Neural cell (in vitro differentiated cells): ENCODE measurements around the gene FNDC10.

Source experiments
- CTCF ChIP-seq: fragments of 450-650 bp; IDR thresholded peaks from 2 replicates; pipeline ENCODE4 v1.5.1; 2014; ENCODE audit warnings: antibody characterized with exemption, mild to moderate bottlenecking, moderate library complexity; ENCODE audit not compliant: poor library complexity, severe bottlenecking
- EP300 ChIP-seq: fragments of 450-650 bp; conservative IDR thresholded peaks from 2 replicates; pipeline ENCODE4 v1.6.1; 2014; ENCODE audit warnings: antibody characterized with exemption, mild to moderate bottlenecking, moderate library complexity; ENCODE audit not compliant: poor library complexity, severe bottlenecking
- TAF1 ChIP-seq: IDR thresholded peaks from 2 replicates; pipeline ENCODE4 v1.6.1; 2012; ENCODE audit warnings: low read depth

- TF ChIP-seq CTCF (no peak), EP300 (no peak), TAF1 (no peak)
Measured at GRCh38 chr1:1563688-1564087, 36.2 kb downstream of the FNDC10 start.
